Prostate gland (tissue), 2 donors: ENCODE measurements around the gene GRPEL1.

Experiments
- CTCF ChIP-seq, 4 experiments: fragments of 200-600 bp in 2 of 4; fragments of 450-650 bp in 2 of 4; sonication (generic) in 2 of 4; IDR thresholded peaks; 1 replicate in 3 of 4; 2 replicates in 1 of 4; pipeline ENCODE4 v1.5.1; 2016 to 2019; ENCODE audit warnings: antibody characterized with exemption in 4 of 4, mild to moderate bottlenecking in 2 of 4, moderate library complexity in 2 of 4
- POLR2AphosphoS5 ChIP-seq: sonication (generic); formaldehyde crosslinking; IDR thresholded peaks from one replicate; pipeline ENCODE4 v1.6.1; 2017; ENCODE audit warnings: antibody characterized with exemption

- TF ChIP-seq CTCF (IDR thresholded peaks at IDR 0.05) (peak; percentile 28 to 64 (median 48)), POLR2AphosphoS5 (no peak)
These were observed 34.0 kb upstream of the GRPEL1 start for GRCh38 chr4:7101692-7102515.
